IPS-18a (cell line): Measurements from ENCODE around the gene RNF151.

Experiments
- H3K27ac ChIP-seq: one replicate; pipeline ENCODE4 v1.5.1; 2013; ENCODE audit warnings: low read length
- H3K27me3 ChIP-seq: one replicate; pipeline ENCODE4 v1.6.1; 2013; ENCODE audit warnings: mild to moderate bottlenecking, low read length; ENCODE audit not compliant: control insufficient read depth, insufficient read depth
- H3K36me3 ChIP-seq: one replicate; pipeline ENCODE4 v1.6.1; 2013; ENCODE audit warnings: low read depth, low read length; ENCODE audit not compliant: control insufficient read depth
- H3K4me1 ChIP-seq: one replicate; pipeline ENCODE4 v1.6.1; 2013; ENCODE audit warnings: low read depth, low read length; ENCODE audit not compliant: control insufficient read depth
- H3K4me3 ChIP-seq: one replicate; pipeline ENCODE4 v1.5.1; 2013; ENCODE audit warnings: low read length
- H3K9ac ChIP-seq: one replicate; pipeline ENCODE4 v1.6.1; 2013; ENCODE audit warnings: mild to moderate bottlenecking, low read length, moderate library complexity
- H3K9me3 ChIP-seq: one replicate; pipeline ENCODE4 v1.6.1; 2013; ENCODE audit warnings: low read depth, low read length; ENCODE audit not compliant: control insufficient read depth

RNF151 gene

DNA sequence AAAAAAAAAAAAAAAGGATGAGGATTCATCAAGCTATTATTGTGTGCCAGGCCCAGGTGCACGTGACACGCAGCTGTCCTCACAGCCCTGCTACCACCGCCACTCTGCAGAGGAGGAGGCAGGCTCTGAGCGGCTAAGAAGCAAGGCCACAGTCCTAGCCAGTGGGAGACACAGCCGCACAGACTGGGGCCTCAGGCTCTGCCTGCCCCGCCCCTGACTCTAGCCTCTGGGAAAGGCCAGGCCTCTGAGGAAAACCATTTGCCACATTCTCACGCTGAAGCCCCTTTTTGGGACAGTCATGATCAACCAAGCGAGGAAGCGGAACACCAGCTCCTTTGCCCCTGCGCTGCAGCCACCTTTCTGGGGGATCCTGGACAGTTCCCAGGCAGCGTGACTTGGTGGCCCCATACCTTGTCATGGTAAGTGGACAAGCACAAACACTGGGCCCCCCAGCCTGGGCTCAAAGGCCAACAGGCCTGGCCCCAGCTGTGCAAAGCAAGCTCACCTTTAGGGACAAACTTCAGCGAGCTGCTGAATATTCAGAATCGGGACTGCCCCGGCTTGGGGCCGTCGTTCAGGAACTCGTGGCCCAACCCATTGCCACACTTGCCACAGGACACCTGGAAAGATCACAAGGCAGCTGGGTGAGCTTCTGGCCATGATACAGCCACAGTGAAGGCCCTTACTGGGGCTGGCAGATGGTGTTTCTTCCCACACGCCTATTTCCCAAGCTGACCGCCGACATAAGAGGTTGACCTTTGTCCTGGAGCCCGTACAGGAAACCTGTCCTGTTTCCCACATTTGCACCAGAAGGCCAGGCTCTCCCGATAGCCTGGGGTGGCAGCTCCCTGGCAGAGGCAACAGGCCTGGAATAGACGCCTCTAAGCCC, 26.1 kb upstream of the RNF151 start:
- Histone ChIP-seq H3K27me3 (no peaks in the 10 kb centered on the region), H3K9ac (no peak overlapping the region), H3K27ac (no peak overlapping the region), H3K4me1 (no peaks in the 10 kb centered on the region), H3K36me3 (peaks cover 12% of the 10 kb centered on the region), H3K9me3 (no peaks in the 10 kb centered on the region), H3K4me3 (no peak overlapping the region)

DNA sequence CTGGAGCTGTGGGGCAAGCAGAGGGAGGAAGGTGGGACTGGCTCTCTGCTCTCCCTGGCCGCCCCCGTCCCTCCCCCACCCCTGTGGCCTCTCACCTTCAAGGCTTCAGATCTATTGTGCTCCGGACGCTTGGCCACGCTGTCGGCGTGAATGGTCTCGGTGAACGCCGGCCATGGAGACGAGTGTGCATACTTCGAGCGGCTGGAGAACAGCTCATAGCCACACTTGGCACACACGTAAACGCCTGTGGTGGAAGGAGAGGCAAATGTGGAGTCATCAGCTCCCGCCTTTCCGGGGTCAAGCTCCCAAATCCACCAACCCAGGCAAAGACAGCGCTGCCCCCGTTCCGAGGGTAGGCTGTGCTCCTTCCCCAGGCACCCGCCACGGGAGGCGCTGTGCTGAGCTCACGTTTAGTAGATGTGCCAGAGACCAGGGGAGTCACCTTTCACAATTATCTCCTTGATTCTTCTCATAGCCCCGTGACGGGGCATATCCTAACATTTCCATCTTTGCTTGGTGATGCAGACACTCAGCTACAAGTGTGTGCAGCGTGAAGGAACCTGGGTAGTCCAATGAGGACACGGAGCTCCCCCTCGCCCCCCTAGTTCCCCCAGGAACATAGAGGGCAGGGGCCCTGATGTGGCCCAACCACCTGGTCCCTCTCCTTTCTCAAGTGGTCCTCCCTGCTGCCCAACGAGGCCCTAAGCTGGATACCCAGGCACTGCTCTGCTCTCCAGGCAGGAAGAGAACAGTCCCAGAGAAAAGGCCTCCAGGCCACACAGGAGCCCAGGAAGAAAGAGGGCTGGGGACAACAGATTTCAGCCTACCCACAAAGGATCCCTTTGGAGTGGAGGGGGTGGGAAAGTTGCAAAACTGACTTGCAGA, 25.3 kb upstream of the RNF151 start:
- H3K27me3 ChIP-seq = no peaks in the 10 kb centered on the region
- H3K9ac ChIP-seq = no peak overlapping the region
- no peaks in the 10 kb centered on the region for H3K4me1 ChIP-seq
- peaks cover 12% of the 10 kb centered on the region for H3K36me3 ChIP-seq
- no peaks in the 10 kb centered on the region for H3K9me3 ChIP-seq
- no peak overlapping the region for H3K4me3 ChIP-seq
- no peak overlapping the region for H3K27ac ChIP-seq

DNA sequence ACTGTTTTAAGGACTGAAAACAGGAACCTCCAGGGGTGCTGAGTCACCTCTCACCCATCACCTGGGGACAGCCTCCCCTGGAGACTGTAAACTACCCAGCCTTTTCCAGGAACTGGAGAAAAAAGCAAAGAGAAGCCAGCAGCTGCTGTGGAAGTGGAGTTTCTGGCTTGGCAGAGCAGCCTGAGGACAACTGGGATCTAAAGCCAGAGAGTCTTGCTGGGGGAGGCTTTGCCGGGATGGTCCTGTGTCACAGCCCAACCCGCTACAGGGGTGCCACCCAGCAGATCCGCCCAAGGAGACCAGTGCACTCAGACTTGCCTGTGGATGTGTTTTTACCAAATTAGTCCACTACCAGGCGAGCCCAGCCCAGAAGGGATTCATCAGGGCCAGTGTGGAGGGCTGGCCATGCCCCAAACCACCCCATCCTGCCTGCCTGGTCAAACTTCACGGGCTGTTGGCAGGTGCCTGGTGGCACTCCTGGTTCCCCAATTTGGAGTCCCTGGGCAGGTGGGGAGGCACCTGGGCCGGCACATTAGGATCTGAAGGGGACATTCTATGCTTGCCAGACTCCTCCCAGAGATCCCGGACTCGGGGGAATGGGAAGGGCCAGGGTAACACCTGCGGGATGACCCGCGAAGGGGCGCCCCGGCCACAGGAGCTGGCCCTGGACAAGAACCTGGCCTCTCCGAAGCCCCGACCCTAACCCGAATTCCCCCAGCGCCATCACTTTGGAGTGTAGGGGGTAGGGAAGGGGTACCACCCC, 24.4 kb upstream of the RNF151 start:
- Histone ChIP-seq H3K9ac (peak overlapping the region; percentile 58), H3K27ac (no peak overlapping the region)

DNA sequence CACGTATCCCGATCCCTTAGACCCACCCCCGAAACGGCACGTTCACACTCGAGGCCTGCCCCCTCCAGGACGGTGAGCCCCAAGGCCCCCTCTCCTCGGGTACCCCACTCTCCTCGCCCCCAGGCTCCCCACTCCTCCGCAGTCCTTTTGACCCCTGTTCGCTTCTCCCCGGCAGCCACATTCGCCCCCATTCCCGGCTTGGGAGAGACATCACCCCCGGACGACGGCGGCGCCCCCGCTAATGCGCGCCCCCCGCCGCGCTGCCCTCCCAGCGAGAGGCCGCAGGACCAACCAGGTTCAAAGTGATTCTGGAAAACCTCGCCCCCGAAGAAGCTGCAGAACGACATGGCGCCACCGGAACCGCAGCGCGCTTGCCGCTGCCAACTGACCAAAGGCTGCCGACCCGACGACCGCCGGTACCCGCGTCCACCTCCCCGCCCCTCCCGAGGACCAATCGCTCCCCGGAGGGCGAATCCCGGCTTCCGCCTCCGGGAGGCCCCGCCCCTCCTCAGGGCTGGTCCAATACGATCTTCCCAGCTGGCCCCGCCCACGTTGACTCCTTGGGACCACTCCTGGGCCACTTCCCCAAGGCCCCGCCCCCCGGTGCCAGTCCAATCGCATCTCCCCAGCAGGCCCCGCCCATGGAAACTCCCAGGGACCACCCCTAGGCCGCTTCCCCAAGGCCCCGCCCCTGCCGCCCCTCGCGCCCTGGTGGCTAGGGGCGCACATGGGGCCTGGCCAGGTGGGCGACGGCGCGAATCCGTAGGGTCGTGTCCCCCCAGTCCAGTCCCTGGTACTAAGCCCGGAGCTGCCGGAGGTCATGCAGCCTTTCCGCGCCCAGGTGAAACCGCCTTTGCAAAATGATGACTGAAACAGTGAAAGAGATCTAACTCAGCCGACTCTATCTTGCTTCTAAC, 23.6 kb upstream of the RNF151 start, which contains the start of gene MSRB1:
TSS of gene MSRB1 (minus strand) at position 390 of the 917 bp plus-strand sequence. CDS start at position 347, 43 bp downstream.
- H3K9ac ChIP-seq = peak within 1 kb of the TSS; percentile 58
- H3K4me3 ChIP-seq = peak within 1 kb of the TSS; percentile 85
- H3K4me1 ChIP-seq = no peaks in the 10 kb centered on the region
- H3K27ac ChIP-seq = no peak within 1 kb of the TSS
- H3K27me3 ChIP-seq = no peaks in the 10 kb centered on the region
- H3K9me3 ChIP-seq = no peaks in the 10 kb centered on the region
- H3K36me3 ChIP-seq = peaks cover 12% of the 10 kb centered on the region

More for the DNA sequence above, 24.4 kb upstream of the RNF151 start:
- Histone ChIP-seq H3K27me3 (no peaks in the 10 kb centered on the region), H3K4me3 (peak overlapping the region; percentile 85), H3K36me3 (peaks cover 12% of the 10 kb centered on the region), H3K4me1 (no peaks in the 10 kb centered on the region), H3K9me3 (no peaks in the 10 kb centered on the region)

DNA sequence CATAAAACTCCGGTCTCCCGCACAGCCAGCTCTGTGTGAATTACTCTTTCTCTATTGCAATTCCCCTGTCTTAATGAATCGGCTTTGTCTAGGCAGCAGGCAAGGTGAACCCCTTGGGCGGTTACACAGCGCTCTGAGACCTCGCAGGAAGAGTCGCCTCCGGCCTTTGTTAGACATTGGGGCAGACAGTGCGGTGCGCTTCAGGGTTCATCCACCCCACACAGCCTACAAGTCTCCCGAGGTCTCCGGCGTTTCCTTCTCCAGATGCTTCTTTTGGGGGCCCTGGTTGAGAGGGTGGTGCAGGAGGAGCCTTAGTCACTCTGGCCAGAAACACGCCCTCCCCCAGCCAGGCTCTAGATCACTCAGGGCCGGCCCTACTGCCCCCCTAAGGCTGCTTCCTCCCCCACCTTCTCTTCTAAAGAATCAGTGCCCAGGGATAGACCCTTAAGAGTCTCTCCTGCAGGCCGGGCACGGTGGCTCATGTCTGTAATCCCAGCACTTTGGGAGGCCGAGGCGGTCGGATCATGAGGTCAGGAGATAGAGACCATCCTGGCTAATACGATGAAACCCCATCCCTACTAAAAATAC, 21.9 kb upstream of the RNF151 start:
- Histone ChIP-seq H3K9me3 (no peaks in the 10 kb centered on the region), H3K9ac (no peak overlapping the region), H3K27me3 (no peaks in the 10 kb centered on the region), H3K4me1 (no peaks in the 10 kb centered on the region), H3K36me3 (peaks cover 3% of the 10 kb centered on the region), H3K27ac (no peak overlapping the region), H3K4me3 (no peak overlapping the region)

DNA sequence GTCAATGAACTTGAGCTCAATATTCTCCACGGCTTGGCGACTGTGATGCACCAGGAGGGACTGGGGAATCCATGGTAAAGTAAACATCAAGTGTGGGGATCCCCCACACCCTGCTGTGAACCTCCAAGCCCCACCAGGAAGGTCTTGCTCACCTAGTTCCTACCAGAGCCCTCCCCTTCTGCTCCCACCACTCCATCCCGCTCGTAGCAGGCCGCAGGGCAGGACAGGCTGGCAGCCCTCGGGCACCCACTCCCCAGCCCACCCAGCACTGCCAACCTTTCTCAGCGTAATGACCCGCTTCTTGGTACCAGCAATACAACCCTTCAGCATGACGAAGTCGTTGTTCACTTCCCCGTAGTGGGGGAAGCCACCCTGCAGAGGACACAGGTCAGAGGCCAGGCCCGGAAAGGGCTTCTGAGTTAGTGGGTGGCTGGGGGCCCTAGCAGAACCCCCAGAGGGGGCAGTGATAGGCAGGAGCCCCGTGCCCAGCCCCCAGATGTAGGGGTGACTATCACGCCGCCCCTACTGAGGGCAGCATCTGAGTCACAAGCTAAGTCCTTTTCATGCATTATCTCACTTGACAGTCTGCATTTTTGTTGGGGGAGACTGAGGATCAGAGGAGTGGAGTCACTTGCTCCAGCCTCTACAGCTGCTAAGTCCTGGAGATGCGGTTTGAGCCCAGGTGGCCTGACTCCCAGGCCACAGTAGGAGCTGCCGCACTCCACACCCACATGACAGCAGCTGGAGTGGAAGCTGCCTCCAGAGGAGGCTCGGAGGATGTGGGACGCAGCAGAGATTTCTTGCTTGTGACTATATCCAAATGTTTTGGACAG, 20.9 kb upstream of the RNF151 start:
- no peaks in the 10 kb centered on the region for H3K9me3 ChIP-seq
- no peak overlapping the region for H3K9ac ChIP-seq
- peaks cover 2% of the 10 kb centered on the region for H3K36me3 ChIP-seq
- no peaks in the 10 kb centered on the region for H3K4me1 ChIP-seq
- no peak overlapping the region for H3K4me3 ChIP-seq
- H3K27me3 ChIP-seq = no peaks in the 10 kb centered on the region
- H3K27ac ChIP-seq = no peak overlapping the region

DNA sequence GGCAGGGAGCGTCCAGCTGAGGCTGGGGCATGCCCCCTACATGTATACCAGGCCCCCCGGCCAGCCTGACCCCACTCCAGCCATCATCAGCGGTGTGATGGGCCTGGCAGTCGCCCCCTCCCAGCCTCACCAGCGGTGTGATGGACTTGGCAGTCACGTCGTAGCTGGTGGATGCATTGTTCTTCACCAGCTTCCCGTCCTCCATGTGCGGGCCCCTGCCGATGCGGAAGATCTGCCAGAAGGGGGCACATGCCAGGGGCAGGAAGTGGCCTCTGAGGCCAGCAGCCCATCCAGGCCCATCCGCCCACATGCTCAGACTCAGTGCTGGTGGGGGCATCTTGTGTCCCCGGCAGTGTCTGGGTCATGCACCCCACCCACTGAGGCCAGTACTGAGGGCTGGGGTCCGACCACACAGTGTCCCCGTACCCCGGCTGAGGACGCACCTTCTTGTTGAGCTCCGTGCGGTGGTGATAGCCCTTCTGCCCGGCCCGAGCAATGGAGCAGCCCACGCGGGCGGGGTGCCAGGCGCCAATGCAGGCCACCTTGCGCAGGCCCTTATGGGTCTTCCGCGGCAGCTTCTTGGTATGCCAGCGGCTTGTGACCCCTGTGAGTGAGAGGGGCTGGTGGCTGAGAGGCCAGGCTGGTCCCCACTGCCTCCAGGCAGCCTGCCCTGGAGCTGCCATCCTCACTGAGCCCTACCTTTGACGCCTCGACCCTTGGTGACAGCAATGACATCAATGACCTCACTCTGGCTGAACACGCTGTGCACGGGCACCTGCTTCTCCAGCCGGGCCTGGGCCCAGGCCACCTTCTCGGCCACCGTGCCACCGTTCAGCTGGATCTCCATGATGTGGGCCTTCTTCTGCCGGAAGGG, 19.9 kb upstream of the RNF151 start:
- Histone ChIP-seq H3K4me1 (no peaks in the 10 kb centered on the region), H3K9ac (no peak overlapping the region), H3K4me3 (no peak overlapping the region), H3K27ac (no peak overlapping the region), H3K36me3 (no peaks in the 10 kb centered on the region), H3K9me3 (no peaks in the 10 kb centered on the region), H3K27me3 (no peaks in the 10 kb centered on the region)

DNA sequence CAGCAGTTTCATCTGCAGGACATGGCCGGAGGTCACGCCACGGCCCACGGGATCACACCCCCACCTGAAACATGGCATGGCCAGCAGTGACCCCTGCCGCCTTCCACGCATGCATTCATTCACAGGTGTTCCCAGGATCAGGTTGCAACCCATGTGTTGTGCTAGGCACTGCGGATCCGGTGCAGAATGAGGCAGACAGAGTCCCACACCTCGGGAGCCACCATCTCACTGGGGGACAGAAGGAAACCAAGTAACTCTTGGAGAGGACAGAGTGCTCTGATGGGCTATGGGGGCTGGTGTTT, 19.3 kb upstream of the RNF151 start:
- no peaks in the 10 kb centered on the region for H3K27me3 ChIP-seq
- H3K9ac ChIP-seq = no peak overlapping the region
- H3K36me3 ChIP-seq = no peaks in the 10 kb centered on the region
- H3K4me3 ChIP-seq = no peak overlapping the region
- no peaks in the 10 kb centered on the region for H3K9me3 ChIP-seq
- H3K27ac ChIP-seq = no peak overlapping the region
- no peaks in the 10 kb centered on the region for H3K4me1 ChIP-seq

DNA sequence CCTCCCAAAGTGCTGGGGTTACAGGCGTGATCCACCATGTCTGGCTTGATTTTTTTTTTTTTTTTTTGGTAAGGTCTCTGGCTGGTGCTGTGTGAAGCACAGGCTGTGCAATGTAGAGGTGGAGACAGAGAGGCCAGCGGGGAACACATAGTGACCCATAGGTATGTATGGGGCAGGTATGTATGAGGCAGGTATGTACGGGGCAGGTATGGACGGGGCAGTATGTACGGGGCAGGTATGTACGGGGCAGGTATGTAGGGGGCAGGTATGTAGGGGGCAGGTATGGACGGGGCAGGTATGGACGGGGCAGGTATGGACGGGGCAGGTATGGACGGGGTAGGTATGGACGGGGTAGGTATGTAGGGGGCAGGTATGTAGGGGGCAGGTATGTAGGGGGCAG, 17.1 kb upstream of the RNF151 start:
- H3K4me1 ChIP-seq = no peaks in the 10 kb centered on the region
- no peaks in the 10 kb centered on the region for H3K27me3 ChIP-seq

More for the DNA sequence above, 17.1 kb upstream of the RNF151 start:
- Histone ChIP-seq H3K27ac (no peak overlapping the region), H3K4me3 (no peak overlapping the region), H3K9me3 (no peaks in the 10 kb centered on the region), H3K9ac (no peak overlapping the region), H3K36me3 (no peaks in the 10 kb centered on the region)
